ENCODE measurements around the gene NAMPT. TPM values are rescaled to one million over a fixed set of nuclear protein-coding genes. Genes with fewer than 3 reads are reported as not detected.

The NAMPT gene
- total RNA-seq, 1 experiment from 2014 or later = 392 TPM

DNA sequence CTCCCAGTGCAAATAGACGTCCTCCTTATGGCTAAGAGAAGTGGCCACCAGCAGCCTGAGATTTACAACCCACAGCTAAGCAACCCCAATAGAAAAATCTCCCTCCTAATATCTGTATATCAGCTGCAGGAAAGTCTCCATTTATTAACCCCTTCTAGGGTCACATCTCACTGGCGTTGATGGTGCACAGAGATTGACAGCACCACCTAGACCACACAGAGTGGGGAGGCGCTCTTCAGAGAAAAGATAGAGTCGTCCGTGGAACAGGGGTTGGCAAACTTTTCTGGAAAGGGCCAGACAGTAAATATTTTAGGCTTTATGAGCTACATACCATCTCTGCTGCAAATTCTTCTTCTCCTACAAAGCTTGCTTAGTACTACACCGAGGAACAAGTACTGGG lies 60.0 kb downstream of the NAMPT start:
- no peaks in the 10 kb centered on the region for H3K9me3 Mint-ChIP-seq (ENCODE audit: unreplicated experiment)
- BruUV-seq (replicated peaks) = no TSS peak
- ChIA-PET CTCF (interaction anchor here (0.6 to 3.9 kb wide), 5 partner anchors 17 to 1963 kb away, joined by 3 to 24 read pairs (median 3); no protein-coding TSS in a partner anchor), POLR2A (interaction anchor here (0.7 to 2.1 kb wide), 2 partner anchors 8 to 15 kb away, joined by 3 to 8 read pairs; no protein-coding TSS in a partner anchor)
- no peak for TF ChIP-seq CTCF (IDR thresholded peaks at IDR 0.05; ENCODE audit: unreplicated experiment)
- H3K4me1 Mint-ChIP-seq (ENCODE audit: insufficient read depth, unreplicated experiment) = no peaks in the 10 kb centered on the region
- no peaks in the 10 kb centered on the region for H3K36me3 Mint-ChIP-seq (ENCODE audit: insufficient read depth, unreplicated experiment)
- intact Hi-C loops (cut with micrococcal nuclease) = no loop called here
- no peaks in the 10 kb centered on the region for H3K27me3 Mint-ChIP-seq (ENCODE audit: insufficient read depth, unreplicated experiment)
- DNase-seq (ENCODE audit: unreplicated experiment) = no peak
- no peak overlapping the region for H3K27ac Mint-ChIP-seq (ENCODE audit: low read depth, unreplicated experiment)
- H3K4me3 Mint-ChIP-seq (ENCODE audit: unreplicated experiment) = no peak overlapping the region

DNA sequence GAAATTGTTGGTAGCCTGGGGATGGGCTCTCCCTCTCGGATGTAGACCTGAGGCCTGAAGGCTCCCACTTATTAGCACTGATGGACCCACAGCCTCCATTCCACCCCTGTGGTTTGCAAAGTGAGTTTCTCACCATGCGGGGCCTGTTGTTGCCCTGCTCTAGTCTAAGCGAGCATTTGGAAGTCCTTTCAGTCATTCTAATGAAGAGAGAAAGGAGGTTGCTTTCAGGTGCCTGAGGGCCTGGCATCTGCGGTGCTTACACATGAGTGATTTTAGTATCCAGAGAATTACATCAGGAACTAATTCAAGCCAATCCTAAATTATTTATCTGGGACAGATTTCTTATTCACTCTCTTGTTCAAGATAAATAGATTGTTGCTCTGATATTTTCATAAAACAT lies 61.6 kb downstream of the NAMPT start:
- no peaks in the 10 kb centered on the region for H3K27me3 Mint-ChIP-seq (ENCODE audit: insufficient read depth, unreplicated experiment)
- DNase-seq (ENCODE audit: unreplicated experiment) = no peak

DNA sequence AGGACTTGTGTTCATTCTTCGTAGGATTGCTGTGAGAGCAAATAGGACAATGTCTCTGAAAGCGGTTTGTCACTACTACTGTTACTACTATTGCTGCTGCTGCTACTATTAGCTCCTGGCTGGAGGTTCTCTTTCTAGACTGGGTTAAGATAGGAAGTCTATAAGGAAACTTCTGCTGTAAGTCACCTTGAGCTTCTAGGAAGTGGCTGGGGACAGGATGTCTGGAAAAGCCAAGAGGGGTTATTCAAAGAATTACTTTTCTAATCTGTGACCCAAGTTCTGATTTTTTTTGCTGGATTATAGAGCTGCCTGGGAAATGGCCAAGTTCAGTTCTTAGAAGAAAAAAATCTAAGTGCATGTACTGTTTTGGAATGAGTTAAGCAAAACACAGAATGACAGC lies 62.2 kb downstream of the NAMPT start:
- H3K27ac Mint-ChIP-seq (ENCODE audit: low read depth, unreplicated experiment) = no peak overlapping the region
- ChIA-PET CTCF (interaction anchor here (0.6 to 3.9 kb wide), 2 partner anchors 45 to 298 kb away, joined by 3 to 24 read pairs; no protein-coding TSS in a partner anchor), POLR2A (interaction anchor here (1.2 kb wide), 1 partner anchor 48 kb away, joined by 3 read pairs; no protein-coding TSS in a partner anchor)
- no TSS peak for BruUV-seq (replicated peaks)
- DNase-seq (ENCODE audit: unreplicated experiment) = no peak
- H3K36me3 Mint-ChIP-seq (ENCODE audit: insufficient read depth, unreplicated experiment) = no peaks in the 10 kb centered on the region
- no peak for TF ChIP-seq CTCF (IDR thresholded peaks at IDR 0.05; ENCODE audit: unreplicated experiment)
- peaks cover 10% of the 10 kb centered on the region for H3K4me1 Mint-ChIP-seq (ENCODE audit: insufficient read depth, unreplicated experiment)
- no peaks in the 10 kb centered on the region for H3K9me3 Mint-ChIP-seq (ENCODE audit: unreplicated experiment)
- intact Hi-C loops (cut with micrococcal nuclease) = no loop called here
- H3K4me3 Mint-ChIP-seq (ENCODE audit: unreplicated experiment) = no peak overlapping the region
- no peaks in the 10 kb centered on the region for H3K27me3 Mint-ChIP-seq (ENCODE audit: insufficient read depth, unreplicated experiment)

More for the DNA sequence above, 61.6 kb downstream of the NAMPT start:
- Mint-ChIP-seq H3K4me3 (ENCODE audit: unreplicated experiment) (no peak overlapping the region), H3K36me3 (ENCODE audit: insufficient read depth, unreplicated experiment) (no peaks in the 10 kb centered on the region), H3K9me3 (ENCODE audit: unreplicated experiment) (no peaks in the 10 kb centered on the region), H3K27ac (ENCODE audit: low read depth, unreplicated experiment) (no peak overlapping the region), H3K4me1 (ENCODE audit: insufficient read depth, unreplicated experiment) (peaks cover 8% of the 10 kb centered on the region)
- no peak for TF ChIP-seq CTCF (IDR thresholded peaks at IDR 0.05; ENCODE audit: unreplicated experiment)
- CTCF ChIA-PET = interaction anchor here (0.6 to 3.9 kb wide), 3 partner anchors 45 to 298 kb away, joined by 3 to 24 read pairs (median 3); no protein-coding TSS in a partner anchor
- intact Hi-C loops (cut with micrococcal nuclease) = no loop called here
- no TSS peak for BruUV-seq (replicated peaks)
- POLR2A ChIA-PET = interaction anchor here (0.7 to 1.2 kb wide), 2 partner anchors 47 to 49 kb away, joined by 3 read pairs; no protein-coding TSS in a partner anchor

DNA sequence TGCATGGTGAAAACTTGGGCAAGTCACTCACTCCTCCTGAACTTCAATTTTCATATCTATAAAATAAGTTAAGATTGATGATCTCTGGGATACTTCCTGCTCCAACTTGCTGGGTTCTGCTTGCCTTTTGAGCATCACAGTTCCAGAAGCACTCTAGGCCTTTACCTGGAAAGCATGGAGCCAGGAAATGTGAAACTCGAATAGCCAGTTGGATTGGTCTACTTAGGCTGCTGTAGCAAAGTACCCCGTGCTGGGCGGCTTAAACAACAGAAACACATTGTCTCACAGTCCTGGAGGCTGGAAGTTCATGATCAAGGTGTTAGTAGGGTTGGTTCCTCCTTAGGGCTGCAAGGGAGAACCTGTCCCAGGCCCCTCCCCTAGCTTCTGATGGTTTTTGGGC lies 64.5 kb downstream of the NAMPT start:
- no peak for DNase-seq (ENCODE audit: unreplicated experiment)
- Mint-ChIP-seq H3K4me3 (ENCODE audit: unreplicated experiment) (no peak overlapping the region), H3K9me3 (ENCODE audit: unreplicated experiment) (no peaks in the 10 kb centered on the region), H3K27ac (ENCODE audit: low read depth, unreplicated experiment) (no peak overlapping the region), H3K36me3 (ENCODE audit: insufficient read depth, unreplicated experiment) (peaks cover 7% of the 10 kb centered on the region), H3K4me1 (ENCODE audit: insufficient read depth, unreplicated experiment) (peaks cover 32% of the 10 kb centered on the region), H3K27me3 (ENCODE audit: insufficient read depth, unreplicated experiment) (no peaks in the 10 kb centered on the region)
- ChIA-PET CTCF (interaction anchor here (2.4 kb wide), 1 partner anchor 44 kb away, joined by 10 read pairs; no protein-coding TSS in a partner anchor), POLR2A (interaction anchor here (0.9 to 4.8 kb wide), 3 partner anchors 38 to 228 kb away, joined by 3 to 48 read pairs (median 3); partner anchors contain the start of gene NAMPT)
- TF ChIP-seq CTCF (IDR thresholded peaks at IDR 0.05; ENCODE audit: unreplicated experiment) = no peak
- intact Hi-C loops (cut with micrococcal nuclease) = no loop called here
- no TSS peak for BruUV-seq (replicated peaks)

Data from MCF 10A (cell line).